SK-N-SH (cell line): ENCODE data around the gene OR5L1. TPM values are rescaled to one million over a fixed set of nuclear protein-coding genes. Genes with fewer than 3 reads are reported as not detected.

Experiments used
- CTCF ChIA-PET: fragments of 300-600, 350-600 bp; formaldehyde crosslinking; extraction: SDS; loops from one replicate; lab custom pipeline; 2021; lab: Yijun Ruan, JAX
- POLR2A ChIA-PET: fragments of 350-600 bp; sonication (Branson Sonifier 250); formaldehyde crosslinking; extraction: SDS; loops from one replicate; lab custom pipeline; 2020; ENCODE audit warnings: antibody characterized with exemption, inconsistent platforms; lab: Yijun Ruan, JAX
- DNase-seq: peaks from one replicate; pipeline ENCODE4 v3.0.0; 2012
- H2AFZ ChIP-seq: fragments of 200-600 bp; sonication (generic); 2 replicates; pipeline ENCODE4 v1.8.1; 2016; ENCODE audit warnings: antibody characterized with exemption, mild to moderate bottlenecking, low read depth
- H3F3A ChIP-seq: fragments of 200-600 bp; sonication (generic); replicated peaks from 2 replicates; pipeline ENCODE3; 2016; ENCODE audit warnings: antibody characterized with exemption, mild to moderate bottlenecking; ENCODE audit not compliant: insufficient read depth
- H3K27ac ChIP-seq, 2 experiments: fragments of 200-500 bp in 1 of 2; fragments of 200-600 bp in 1 of 2; sonication (Bioruptor generic) in 1 of 2; sonication (generic), shearing (Covaris generic) in 1 of 2; 2 replicates each; pipeline versions ENCODE4 v1.5.1 to v1.6.1; 2014 to 2016; ENCODE audit warnings: low read depth in 2 of 2, inconsistent platforms in 1 of 2, low read length in 1 of 2, mild to moderate bottlenecking in 1 of 2, mixed read lengths in 1 of 2
- H3K27me3 ChIP-seq: fragments of 200-600 bp; sonication (generic), shearing (Covaris generic); 2 replicates; pipeline ENCODE4 v1.6.1; 2016; ENCODE audit warnings: mixed run types; ENCODE audit not compliant: insufficient read depth
- H3K36me3 ChIP-seq, 2 experiments: fragments of 200-500 bp in 1 of 2; fragments of 200-600 bp in 1 of 2; sonication (Bioruptor generic) in 1 of 2; sonication (generic) in 1 of 2; replicated peaks in 1 of 2; 2 replicates each; pipeline versions ENCODE3 to v1.5.1; 2014 to 2016; ENCODE audit warnings: low read length in 1 of 2, mild to moderate bottlenecking in 1 of 2; ENCODE audit not compliant: insufficient read depth in 2 of 2, control insufficient read depth in 1 of 2
- H3K4me1 ChIP-seq, 2 experiments: fragments of 200-500 bp in 1 of 2; fragments of 200-600 bp in 1 of 2; sonication (Bioruptor generic) in 1 of 2; sonication (generic), shearing (Covaris generic) in 1 of 2; 2 replicates each; pipeline versions ENCODE4 v1.5.1 to v1.6.1; 2014 to 2016; ENCODE audit warnings: low read depth in 1 of 2, low read length in 1 of 2, mixed run types in 1 of 2; ENCODE audit not compliant: insufficient read depth in 2 of 2, control insufficient read depth in 1 of 2
- H3K4me2 ChIP-seq: fragments of 200-600 bp; sonication (generic), shearing (Covaris generic); 2 replicates; pipeline ENCODE4 v1.6.1; 2017; ENCODE audit warnings: mixed run types
- H3K4me3 ChIP-seq, 2 experiments: fragments of 200-500 bp in 1 of 2; fragments of 200-600 bp in 1 of 2; sonication (Bioruptor generic) in 1 of 2; sonication (generic), shearing (Covaris generic) in 1 of 2; 2 replicates each; pipeline versions ENCODE4 v1.5.1 to v1.8.1; 2014 to 2016; ENCODE audit warnings: low read depth in 2 of 2, inconsistent platforms in 1 of 2, low read length in 1 of 2, mild to moderate bottlenecking in 1 of 2, mixed read lengths in 1 of 2, moderate library complexity in 1 of 2
- H3K79me2 ChIP-seq: fragments of 200-600 bp; sonication (generic); 2 replicates; pipeline ENCODE4 v1.8.1; 2017; ENCODE audit warnings: mild to moderate bottlenecking; ENCODE audit not compliant: insufficient read depth
- H3K9ac ChIP-seq: fragments of 200-600 bp; sonication (generic); 2 replicates; pipeline ENCODE4 v1.6.1; 2017; ENCODE audit warnings: mixed run types
- H3K9me2 ChIP-seq: fragments of 200-600 bp; sonication (generic); 2 replicates; pipeline ENCODE4 v1.6.1; 2017; ENCODE audit warnings: mixed run types
- H3K9me3 ChIP-seq: fragments of 200-600 bp; sonication (generic); 2 replicates; pipeline ENCODE4 v1.6.1; 2017; ENCODE audit warnings: mixed run types, mild to moderate bottlenecking, moderate library complexity
- H4K20me1 ChIP-seq: fragments of 200-600 bp; sonication (generic); 2 replicates; pipeline ENCODE4 v1.6.1; 2017; ENCODE audit warnings: mild to moderate bottlenecking, mixed run types; ENCODE audit not compliant: insufficient read depth
- CHD2 ChIP-seq: fragments of 150-350 bp; IDR thresholded peaks from 2 replicates; pipeline ENCODE4 v1.6.1; 2018; ENCODE audit warnings: low read length; ENCODE audit not compliant: partially characterized antibody
- ELF1 ChIP-seq: IDR thresholded peaks from 2 replicates; pipeline ENCODE4 v1.4.0; 2012
- EZH2phosphoT487 ChIP-seq: fragments of 200-600 bp; sonication (generic); IDR thresholded peaks from 2 replicates; pipeline ENCODE4 v1.6.1; 2017; ENCODE audit warnings: low read depth, mixed run types, mild to moderate bottlenecking, antibody characterized with exemption, moderate library complexity, borderline replicate concordance
- FOSL2 ChIP-seq: IDR thresholded peaks from 2 replicates; pipeline ENCODE4 v1.4.0; 2012; ENCODE audit warnings: low read depth, mild to moderate bottlenecking, moderate library complexity, borderline replicate concordance
- FOXJ3 ChIP-seq: sonication (generic); formaldehyde crosslinking; IDR thresholded peaks from 2 replicates; pipeline ENCODE4 v1.5.1; 2020; ENCODE audit warnings: mild to moderate bottlenecking, missing genetic modification reagents
- GABPA ChIP-seq: IDR thresholded peaks from 2 replicates; pipeline ENCODE4 v1.4.0; 2012; ENCODE audit warnings: low read depth, mild to moderate bottlenecking
- NFIC ChIP-seq: IDR thresholded peaks from 2 replicates; pipeline ENCODE4 v1.4.0; 2012; ENCODE audit warnings: borderline replicate concordance
- NRF1 ChIP-seq: IDR thresholded peaks from 2 replicates; pipeline ENCODE4 v1.6.1; 2012; ENCODE audit warnings: low read depth, mild to moderate bottlenecking, low read length
- POLR2AphosphoS5 ChIP-seq: IDR thresholded peaks from 2 replicates; pipeline ENCODE4 v1.6.1; 2012; ENCODE audit warnings: low read depth, low read length
- RAD21 ChIP-seq: IDR thresholded peaks from 2 replicates; pipeline ENCODE4 v1.6.1; 2012; ENCODE audit warnings: mild to moderate bottlenecking, low read length
- RCOR1 ChIP-seq: fragments of 150-350 bp; IDR thresholded peaks from 2 replicates; pipeline ENCODE4 v1.6.1; 2017; ENCODE audit warnings: antibody characterized with exemption, low read length
- RFX5 ChIP-seq: IDR thresholded peaks from 2 replicates; pipeline ENCODE4 v1.6.1; 2012; ENCODE audit warnings: mild to moderate bottlenecking, improper control_type of control experiment, low read length
- RXRA ChIP-seq: IDR thresholded peaks from 2 replicates; pipeline ENCODE4 v1.4.0; 2012; ENCODE audit warnings: low read depth, mild to moderate bottlenecking, borderline replicate concordance
- SMC3 ChIP-seq: IDR thresholded peaks from 2 replicates; pipeline ENCODE4 v1.6.1; 2012; ENCODE audit warnings: low read depth, low read length, improper control_type of control experiment
- TAF1 ChIP-seq: IDR thresholded peaks from 2 replicates; pipeline ENCODE4 v1.6.1; 2012; ENCODE audit warnings: low read depth, mild to moderate bottlenecking, low read length, moderate library complexity, borderline replicate concordance
- TCF12 ChIP-seq: IDR thresholded peaks from 2 replicates; pipeline ENCODE4 v1.4.0; 2012
- YY1 ChIP-seq: IDR thresholded peaks from 2 replicates; pipeline ENCODE4 v1.4.0; 2012; ENCODE audit warnings: low read depth, mild to moderate bottlenecking
- WGBS: methylation state at CpG from one replicate; pipeline ENCODE4 v1.1.6; 2017; ENCODE audit warnings: low lambda C conversion rate; 5-methylcytosine and 5-hydroxymethylcytosine counted together
- polyA plus RNA-seq, 3 experiments: library from polyadenylated mRNA; depleted of rRNA; stranded (reverse); fragments of >200 nt; gene quantifications; 2 replicates each; pipeline ENCODE4 v1.2.3, GENCODE V29; 2012
- TF ChIP-seq, protein P1 (sequence below): IDR thresholded peaks from 2 replicates; pipeline ENCODE4 v1.4.0; 2012; ENCODE audit warnings: low read depth

OR5L1 gene
- polyA plus RNA-seq, 1 of the 3 experiments (the other 2 are of a cell fraction) = not detected

DNA sequence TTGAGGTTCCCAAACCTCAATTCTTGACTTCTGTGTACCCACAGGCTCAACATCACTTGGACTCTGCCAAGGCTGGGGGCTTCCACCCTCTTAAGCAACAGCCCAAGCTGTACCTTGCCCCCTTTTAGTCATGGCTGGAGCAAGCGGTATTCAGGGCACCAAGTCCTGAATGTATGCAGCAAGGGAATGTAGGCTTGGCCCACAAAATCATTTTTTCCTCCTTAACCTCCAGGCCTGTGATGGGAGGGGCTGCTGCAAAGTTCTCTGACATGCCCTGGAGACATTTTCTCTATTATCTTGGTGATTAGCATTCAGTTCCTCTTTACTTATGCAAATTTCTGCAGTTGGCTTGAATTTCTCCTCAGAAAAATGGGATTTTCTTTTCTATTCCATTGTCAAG lies 4.9 kb upstream of the OR5L1 start:
- Histone ChIP-seq H3K4me2 (no peak overlapping the region), H3K9ac (no peak overlapping the region), H3F3A (no peaks in the 10 kb centered on the region), H3K36me3 (no peaks in the 10 kb centered on the region), H3K9me2 (no peaks in the 10 kb centered on the region), H3K27me3 (no peaks in the 10 kb centered on the region), H3K4me3 (no peak overlapping the region), H3K79me2 (no peaks in the 10 kb centered on the region), H3K4me1 (no peaks in the 10 kb centered on the region), H3K27ac (no peak overlapping the region)
- POLR2A ChIA-PET = no interaction called here
- WGBS = 0% methylated on average over 1 of the region's 1 CpG
- no peak for TF ChIP-seq GABPA
- no peak for TF ChIP-seq RXRA
- no peak for TF ChIP-seq SMC3
- no peak for TF ChIP-seq FOXJ3
- TF ChIP-seq, protein P1, sequence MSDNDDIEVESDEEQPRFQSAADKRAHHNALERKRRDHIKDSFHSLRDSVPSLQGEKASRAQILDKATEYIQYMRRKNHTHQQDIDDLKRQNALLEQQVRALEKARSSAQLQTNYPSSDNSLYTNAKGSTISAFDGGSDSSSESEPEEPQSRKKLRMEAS = no peak
- no peak for TF ChIP-seq TAF1
- TF ChIP-seq EZH2phosphoT487 = no peak
- TF ChIP-seq RFX5 = no peak
- no peak for TF ChIP-seq NRF1
- TF ChIP-seq RAD21 = no peak
- no peak for TF ChIP-seq TCF12
- no peak for TF ChIP-seq FOSL2
- no peak for TF ChIP-seq POLR2AphosphoS5
- no peak for TF ChIP-seq CHD2
- no peak for TF ChIP-seq YY1
- TF ChIP-seq, all 33 proteins: peak for 0
- H4K20me1 ChIP-seq = no peaks in the 10 kb centered on the region
- H2AFZ ChIP-seq = no peak overlapping the region
- DNase-seq = no peak
- H3K9me3 ChIP-seq = no peaks in the 10 kb centered on the region; the same call in 1 of the 2 replicates
- CTCF ChIA-PET = no interaction called here

DNA sequence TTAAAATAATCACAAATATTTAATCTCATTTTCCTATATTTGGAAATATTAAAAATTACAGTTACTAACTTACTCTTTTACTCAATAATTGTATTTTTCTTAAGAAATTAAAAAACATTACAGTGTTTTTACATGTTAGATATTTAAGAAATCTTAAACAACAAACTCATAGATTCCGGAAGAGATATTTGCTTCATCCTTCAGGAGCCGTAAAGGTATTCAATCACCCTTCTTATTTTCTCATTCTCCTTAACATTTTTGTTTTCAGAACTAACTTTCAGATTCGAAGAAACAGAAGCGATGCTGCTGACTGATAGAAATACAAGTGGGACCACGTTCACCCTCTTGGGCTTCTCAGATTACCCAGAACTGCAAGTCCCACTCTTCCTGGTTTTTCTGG lies 8.2 kb downstream of the OR5L1 start, which contains the start of gene OR5D18:
OR5D18 (plus strand) TSS at position 301 of the 400 bp plus-strand sequence; CDS start at position 301, 0 bp downstream.
- no peaks in the 10 kb centered on the region for H3K27me3 ChIP-seq
- TF ChIP-seq FOSL2 (no peak), RFX5 (no peak), TCF12 (no peak), NFIC (no peak), RCOR1 (no peak), FOXJ3 (no peak), ELF1 (no peak)
- TF ChIP-seq, all 33 proteins: peak for 0
- 15% methylated on average over 5 of the region's 5 CpGs for WGBS
- H3K9me3 ChIP-seq = no peaks in the 10 kb centered on the region
- no peak within 1 kb of the TSS for H3K4me3 ChIP-seq
- no peaks in the 10 kb centered on the region for H3K9me2 ChIP-seq
- ChIA-PET POLR2A (no interaction called here), CTCF (no interaction called here)
- H3K4me1 ChIP-seq = no peaks in the 10 kb centered on the region
- H4K20me1 ChIP-seq = no peaks in the 10 kb centered on the region
- no peak within 1 kb of the TSS for H2AFZ ChIP-seq
- no peak within 1 kb of the TSS for H3K4me2 ChIP-seq
- H3F3A ChIP-seq = no peaks in the 10 kb centered on the region
- no peak for DNase-seq
- no peaks in the 10 kb centered on the region for H3K79me2 ChIP-seq
- no peaks in the 10 kb centered on the region for H3K36me3 ChIP-seq
- no peak within 1 kb of the TSS for H3K9ac ChIP-seq
- H3K27ac ChIP-seq = no peak within 1 kb of the TSS
